ENCODE data around the gene USP6NL.

The USP6NL gene

GRCh38 chr10:11517150-11517549, 94.3 kb downstream of the USP6NL start:
- Histone ChIP-seq H3K4me1 (ENCODE audit: control insufficient read depth, insufficient read depth, low read length, poor library complexity, severe bottlenecking) (no peaks in the 10 kb centered on the region), H3K27ac (ENCODE audit: low read depth, low read length, severe bottlenecking) (no peak overlapping the region), H3K36me3 (ENCODE audit: control insufficient read depth, insufficient read depth, low read length) (no peaks in the 10 kb centered on the region), H3K4me3 (ENCODE audit: extremely low read depth, insufficient read depth, low read length, poor library complexity, severe bottlenecking) (no peak overlapping the region), H3K9me3 (ENCODE audit: control insufficient read depth, low read length) (no peaks in the 10 kb centered on the region)
- WGBS, 2 experiments (ENCODE audit: insufficient coverage in 2 of 2) = 100% methylated on average over 1 of the region's 1 CpG; no CpG with 5 or more reads in 1 of the 2 experiments

- H3K36me3 ChIP-seq (ENCODE audit: control insufficient read depth, insufficient read depth, low read length) = no peaks in the 10 kb centered on the region
- H3K9me3 ChIP-seq (ENCODE audit: control insufficient read depth, low read length) = no peaks in the 10 kb centered on the region
- no peaks in the 10 kb centered on the region for H3K4me1 ChIP-seq (ENCODE audit: control insufficient read depth, insufficient read depth, low read length, poor library complexity, severe bottlenecking)
- H3K4me3 ChIP-seq (ENCODE audit: extremely low read depth, insufficient read depth, low read length, poor library complexity, severe bottlenecking) = no peak overlapping the region
- H3K27ac ChIP-seq (ENCODE audit: low read depth, low read length, severe bottlenecking) = no peak overlapping the region
- WGBS, 2 experiments (ENCODE audit: insufficient coverage in 2 of 2) = no CpG with 5 or more reads among the region's 2 CpGs
These were observed 95.1 kb downstream of the USP6NL start for GRCh38 chr10:11516431-11516746.

DNA sequence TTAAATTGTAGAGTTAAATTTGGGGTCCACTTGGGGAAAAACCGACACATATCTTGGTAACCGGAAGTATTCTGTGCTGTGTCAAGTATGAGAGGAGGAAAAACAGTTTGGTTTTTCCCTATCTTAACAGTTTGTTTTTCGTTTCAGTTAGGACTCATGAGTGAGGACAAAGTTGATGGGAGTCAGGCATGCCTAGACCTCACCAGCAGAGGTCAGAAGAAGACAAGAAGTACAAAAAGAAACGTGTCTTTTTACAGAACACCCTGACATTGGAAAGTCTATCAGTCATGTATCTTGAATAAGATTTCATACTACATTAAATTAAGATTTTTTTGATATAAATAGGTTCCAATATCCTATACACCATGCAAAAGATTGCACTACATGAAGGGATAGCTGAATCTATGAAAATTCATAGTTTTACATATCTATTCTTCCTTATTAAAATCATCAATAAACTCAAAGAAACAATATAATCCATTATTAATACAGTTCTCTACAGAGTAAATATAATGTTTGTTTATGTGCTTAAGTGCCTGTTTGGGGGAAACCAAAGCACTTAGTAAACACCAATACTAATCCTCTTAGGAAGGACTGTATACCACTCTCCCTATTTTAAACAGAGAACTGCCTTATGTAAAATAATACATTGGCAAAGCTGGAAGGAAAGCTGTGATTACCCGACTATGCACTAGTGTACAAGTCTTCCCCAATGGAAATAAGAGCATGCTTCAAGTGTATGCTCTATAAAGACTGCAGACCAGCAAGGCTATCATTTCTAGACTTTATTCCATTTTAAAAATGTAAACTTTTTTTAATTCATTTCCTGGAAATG, 95.6 kb downstream of the USP6NL start:
- Histone ChIP-seq H3K27ac (ENCODE audit: low read depth, low read length, severe bottlenecking) (no peak overlapping the region), H3K36me3 (ENCODE audit: control insufficient read depth, insufficient read depth, low read length) (no peaks in the 10 kb centered on the region), H3K9me3 (ENCODE audit: control insufficient read depth, low read length) (no peaks in the 10 kb centered on the region), H3K4me3 (ENCODE audit: extremely low read depth, insufficient read depth, low read length, poor library complexity, severe bottlenecking) (no peak overlapping the region), H3K4me1 (ENCODE audit: control insufficient read depth, insufficient read depth, low read length, poor library complexity, severe bottlenecking) (no peaks in the 10 kb centered on the region)
- WGBS, 2 experiments (ENCODE audit: insufficient coverage in 2 of 2) = 72 to 74% methylated on average over 3 to 4 of the region's 5 CpGs

DNA sequence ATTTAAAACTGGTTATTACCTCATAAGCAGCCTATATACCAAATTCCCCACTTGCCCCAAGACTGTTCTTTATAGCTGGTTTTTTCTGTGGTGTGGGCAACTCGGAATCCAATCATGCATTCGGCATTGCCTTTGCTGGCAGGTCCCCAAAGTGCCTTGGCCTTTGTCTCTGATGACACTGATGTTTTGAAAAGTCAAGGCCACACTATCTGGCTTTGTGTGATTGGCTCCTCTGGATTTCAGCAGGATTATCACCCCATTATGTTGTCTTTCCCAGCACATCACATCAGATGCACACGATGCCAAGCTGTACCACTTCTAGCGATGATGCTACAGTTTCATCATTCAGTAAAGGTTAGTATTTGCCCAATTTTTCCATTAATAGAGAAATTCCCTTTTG, 97.7 kb downstream of the USP6NL start:
- Histone ChIP-seq H3K9me3 (ENCODE audit: control insufficient read depth, low read length) (no peaks in the 10 kb centered on the region), H3K27ac (ENCODE audit: low read depth, low read length, severe bottlenecking) (no peak overlapping the region), H3K4me1 (ENCODE audit: control insufficient read depth, insufficient read depth, low read length, poor library complexity, severe bottlenecking) (no peaks in the 10 kb centered on the region), H3K36me3 (ENCODE audit: control insufficient read depth, insufficient read depth, low read length) (peaks cover 5% of the 10 kb centered on the region), H3K4me3 (ENCODE audit: extremely low read depth, insufficient read depth, low read length, poor library complexity, severe bottlenecking) (no peak overlapping the region)
- 85 to 100% methylated on average over 2 to 3 of the region's 4 CpGs for WGBS, 2 experiments (ENCODE audit: insufficient coverage in 2 of 2)

DNA sequence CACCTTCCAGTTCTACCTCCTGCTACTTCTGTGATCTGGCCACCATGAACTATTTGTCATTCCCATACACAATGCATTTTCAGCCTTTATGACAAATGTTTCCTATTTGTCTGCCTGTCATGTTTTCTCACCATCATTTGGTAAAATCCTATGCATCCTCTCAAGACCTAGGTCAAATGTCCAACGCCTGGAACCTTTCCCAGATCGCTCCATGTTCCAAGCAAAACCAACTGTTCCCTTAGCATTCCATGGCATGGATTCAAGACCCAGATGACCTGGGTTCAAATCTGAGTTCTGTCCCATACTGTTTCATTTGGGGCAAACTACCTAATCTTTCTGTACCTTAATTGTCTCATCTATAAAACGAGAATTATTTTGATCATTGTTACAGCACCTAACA, 98.9 kb downstream of the USP6NL start:
- H3K4me3 ChIP-seq (ENCODE audit: extremely low read depth, insufficient read depth, low read length, poor library complexity, severe bottlenecking) = no peak overlapping the region
- H3K36me3 ChIP-seq (ENCODE audit: control insufficient read depth, insufficient read depth, low read length) = peaks cover 5% of the 10 kb centered on the region
- no peak overlapping the region for H3K27ac ChIP-seq (ENCODE audit: low read depth, low read length, severe bottlenecking)
- no peaks in the 10 kb centered on the region for H3K4me1 ChIP-seq (ENCODE audit: control insufficient read depth, insufficient read depth, low read length, poor library complexity, severe bottlenecking)
- WGBS, 2 experiments (ENCODE audit: insufficient coverage in 2 of 2) = 88 to 100% methylated on average over 2 of the region's 3 CpGs
- H3K9me3 ChIP-seq (ENCODE audit: control insufficient read depth, low read length) = no peaks in the 10 kb centered on the region

- Histone ChIP-seq H3K9me3 (ENCODE audit: control insufficient read depth, low read length) (no peaks in the 10 kb centered on the region), H3K4me3 (ENCODE audit: extremely low read depth, insufficient read depth, low read length, poor library complexity, severe bottlenecking) (no peak overlapping the region), H3K36me3 (ENCODE audit: control insufficient read depth, insufficient read depth, low read length) (peaks cover 5% of the 10 kb centered on the region), H3K4me1 (ENCODE audit: control insufficient read depth, insufficient read depth, low read length, poor library complexity, severe bottlenecking) (no peaks in the 10 kb centered on the region), H3K27ac (ENCODE audit: low read depth, low read length, severe bottlenecking) (no peak overlapping the region)
These were observed 100.1 kb downstream of the USP6NL start for GRCh38 chr10:11511321-11511720.

DNA sequence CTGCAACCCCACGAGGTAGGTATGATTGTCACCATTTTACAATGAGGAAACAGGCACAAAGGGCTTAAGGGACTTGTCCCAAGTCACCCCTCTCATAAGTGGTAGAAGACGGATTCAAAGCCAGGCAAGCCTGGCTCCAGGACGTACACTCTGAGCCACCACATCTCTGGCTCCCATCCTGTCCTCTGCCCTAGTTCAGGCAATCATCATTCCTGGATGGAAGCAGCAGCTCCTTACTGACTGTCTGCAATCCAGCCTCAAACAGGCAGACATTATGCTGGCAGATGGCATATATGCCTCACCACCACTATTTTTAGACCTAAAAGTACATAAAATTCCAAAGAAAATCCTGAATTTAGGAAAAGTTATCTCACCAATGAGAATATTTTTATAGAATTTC, 100.7 kb downstream of the USP6NL start:
- no peak overlapping the region for H3K4me3 ChIP-seq (ENCODE audit: extremely low read depth, insufficient read depth, low read length, poor library complexity, severe bottlenecking)
- no peaks in the 10 kb centered on the region for H3K9me3 ChIP-seq (ENCODE audit: control insufficient read depth, low read length)
- peaks cover 5% of the 10 kb centered on the region for H3K36me3 ChIP-seq (ENCODE audit: control insufficient read depth, insufficient read depth, low read length)
- H3K4me1 ChIP-seq (ENCODE audit: control insufficient read depth, insufficient read depth, low read length, poor library complexity, severe bottlenecking) = no peaks in the 10 kb centered on the region
- WGBS, 2 experiments (ENCODE audit: insufficient coverage in 2 of 2) = 88 to 91% methylated on average over 3 of the region's 3 CpGs
- H3K27ac ChIP-seq (ENCODE audit: low read depth, low read length, severe bottlenecking) = no peak overlapping the region

GRCh38 chr10:11510281-11510680, 101.2 kb downstream of the USP6NL start:
- Histone ChIP-seq H3K4me1 (ENCODE audit: control insufficient read depth, insufficient read depth, low read length, poor library complexity, severe bottlenecking) (no peaks in the 10 kb centered on the region), H3K36me3 (ENCODE audit: control insufficient read depth, insufficient read depth, low read length) (peaks cover 5% of the 10 kb centered on the region), H3K9me3 (ENCODE audit: control insufficient read depth, low read length) (no peaks in the 10 kb centered on the region), H3K27ac (ENCODE audit: low read depth, low read length, severe bottlenecking) (no peak overlapping the region), H3K4me3 (ENCODE audit: extremely low read depth, insufficient read depth, low read length, poor library complexity, severe bottlenecking) (no peak overlapping the region)
- WGBS, 2 experiments (ENCODE audit: insufficient coverage in 2 of 2) = 87 to 90% methylated on average over 3 of the region's 5 CpGs

- Histone ChIP-seq H3K4me3 (ENCODE audit: extremely low read depth, insufficient read depth, low read length, poor library complexity, severe bottlenecking) (no peak overlapping the region), H3K27ac (ENCODE audit: low read depth, low read length, severe bottlenecking) (no peak overlapping the region), H3K9me3 (ENCODE audit: control insufficient read depth, low read length) (no peaks in the 10 kb centered on the region), H3K4me1 (ENCODE audit: control insufficient read depth, insufficient read depth, low read length, poor library complexity, severe bottlenecking) (peaks cover 5% of the 10 kb centered on the region), H3K36me3 (ENCODE audit: control insufficient read depth, insufficient read depth, low read length) (peaks cover 5% of the 10 kb centered on the region)
- WGBS, 2 experiments (ENCODE audit: insufficient coverage in 2 of 2) = 100% methylated on average over 3 of the region's 5 CpGs; no CpG with 5 or more reads in 1 of the 2 experiments
These were observed 102.4 kb downstream of the USP6NL start for GRCh38 chr10:11509036-11509435.

- no peaks in the 10 kb centered on the region for H3K9me3 ChIP-seq (ENCODE audit: control insufficient read depth, low read length)
- no CpG with 5 or more reads among the region's 3 CpGs for WGBS, 2 experiments (ENCODE audit: insufficient coverage in 2 of 2)
- H3K36me3 ChIP-seq (ENCODE audit: control insufficient read depth, insufficient read depth, low read length) = peaks cover 5% of the 10 kb centered on the region
- no peak overlapping the region for H3K4me3 ChIP-seq (ENCODE audit: extremely low read depth, insufficient read depth, low read length, poor library complexity, severe bottlenecking)
- no peak overlapping the region for H3K27ac ChIP-seq (ENCODE audit: low read depth, low read length, severe bottlenecking)
- peaks cover 5% of the 10 kb centered on the region for H3K4me1 ChIP-seq (ENCODE audit: control insufficient read depth, insufficient read depth, low read length, poor library complexity, severe bottlenecking)
These were observed 105.1 kb downstream of the USP6NL start for GRCh38 chr10:11506247-11506789.

GRCh38 chr10:11505639-11506038, 105.8 kb downstream of the USP6NL start:
- 81 to 89% methylated on average over 2 to 3 of the region's 3 CpGs for whole genome bisulfite sequencing, 2 experiments (ENCODE audit: insufficient coverage in 2 of 2)
- peaks cover 5% of the 10 kb centered on the region for H3K4me1 ChIP-seq (ENCODE audit: control insufficient read depth, insufficient read depth, low read length, poor library complexity, severe bottlenecking)
- no peak overlapping the region for H3K27ac ChIP-seq (ENCODE audit: low read depth, low read length, severe bottlenecking)
- peaks cover 5% of the 10 kb centered on the region for H3K36me3 ChIP-seq (ENCODE audit: control insufficient read depth, insufficient read depth, low read length)
- H3K4me3 ChIP-seq (ENCODE audit: extremely low read depth, insufficient read depth, low read length, poor library complexity, severe bottlenecking) = no peak overlapping the region
- H3K9me3 ChIP-seq (ENCODE audit: control insufficient read depth, low read length) = no peaks in the 10 kb centered on the region

All from mesodermal cell (in vitro differentiated cells).